Activated gamma-delta T cell treated with anti-CD3 and anti-CD28 coated beads, Interleukin-2, amount 50 U/mL, for 16 hours (primary cell): Measurements from ENCODE around the gene ASMTL.
A peak's percentile ranks its signal among the peaks of the same experiment; 100 is the strongest.
"Not testable (repeated sequence)": the region's sequence is repeated elsewhere in the genome, so short reads cannot be mapped to it uniquely, and the experiment has no call there.

ENCODE experiments used
- DNase-seq: peaks from one replicate; pipeline ENCODE4 v3.0.0-alpha.2; 2020; ENCODE audit warnings: low read depth

Gene ASMTL, protein sequence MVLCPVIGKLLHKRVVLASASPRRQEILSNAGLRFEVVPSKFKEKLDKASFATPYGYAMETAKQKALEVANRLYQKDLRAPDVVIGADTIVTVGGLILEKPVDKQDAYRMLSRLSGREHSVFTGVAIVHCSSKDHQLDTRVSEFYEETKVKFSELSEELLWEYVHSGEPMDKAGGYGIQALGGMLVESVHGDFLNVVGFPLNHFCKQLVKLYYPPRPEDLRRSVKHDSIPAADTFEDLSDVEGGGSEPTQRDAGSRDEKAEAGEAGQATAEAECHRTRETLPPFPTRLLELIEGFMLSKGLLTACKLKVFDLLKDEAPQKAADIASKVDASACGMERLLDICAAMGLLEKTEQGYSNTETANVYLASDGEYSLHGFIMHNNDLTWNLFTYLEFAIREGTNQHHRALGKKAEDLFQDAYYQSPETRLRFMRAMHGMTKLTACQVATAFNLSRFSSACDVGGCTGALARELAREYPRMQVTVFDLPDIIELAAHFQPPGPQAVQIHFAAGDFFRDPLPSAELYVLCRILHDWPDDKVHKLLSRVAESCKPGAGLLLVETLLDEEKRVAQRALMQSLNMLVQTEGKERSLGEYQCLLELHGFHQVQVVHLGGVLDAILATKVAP

DNA sequence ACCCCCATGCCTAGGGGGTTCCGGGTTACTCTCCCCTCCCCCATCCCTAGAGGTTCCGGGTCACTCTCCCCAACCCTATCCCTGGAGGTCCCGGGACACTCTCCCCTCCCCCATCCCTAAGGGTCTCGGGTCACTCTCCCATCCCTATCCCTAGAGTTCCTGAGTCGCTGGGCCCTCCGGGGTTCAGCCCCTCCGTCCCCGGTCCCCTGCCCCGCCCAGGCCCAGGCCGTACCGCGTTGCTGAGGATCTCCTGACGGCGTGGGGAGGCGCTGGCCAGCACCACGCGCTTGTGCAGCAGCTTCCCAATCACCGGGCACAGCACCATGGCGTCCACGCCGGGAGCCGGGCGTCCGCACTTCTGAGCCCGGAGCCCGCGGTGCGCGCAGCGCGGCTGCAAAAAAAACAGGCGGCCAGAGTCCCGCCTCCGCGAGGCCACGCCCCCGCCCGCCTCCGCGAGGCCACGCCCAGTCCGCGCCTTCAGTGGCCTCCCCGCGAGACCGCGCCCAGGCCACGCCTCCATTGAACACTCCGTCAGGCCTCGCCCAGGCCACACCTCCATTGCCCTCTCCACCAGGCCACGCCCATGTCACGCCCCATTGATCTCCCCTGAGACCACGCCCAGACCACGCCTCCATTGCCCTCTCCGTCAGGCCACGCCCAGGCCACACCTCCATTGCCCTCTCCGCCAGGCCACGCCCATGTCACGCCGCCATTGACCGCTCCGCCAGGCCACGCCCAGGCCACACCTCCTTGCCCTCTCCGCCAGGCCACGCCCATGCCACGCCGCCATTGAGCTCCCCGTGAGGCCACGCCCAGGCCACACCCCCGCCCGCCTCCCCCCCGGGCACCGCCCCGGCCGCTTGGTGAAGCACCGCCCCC lies at the start of gene ASMTL:
Gene ASMTL (minus strand): TSS at position 394 of the 879 bp plus-strand sequence. CDS start 69 bp downstream, at position 325.
- DNase-seq, result peak; percentile 100

DNA sequence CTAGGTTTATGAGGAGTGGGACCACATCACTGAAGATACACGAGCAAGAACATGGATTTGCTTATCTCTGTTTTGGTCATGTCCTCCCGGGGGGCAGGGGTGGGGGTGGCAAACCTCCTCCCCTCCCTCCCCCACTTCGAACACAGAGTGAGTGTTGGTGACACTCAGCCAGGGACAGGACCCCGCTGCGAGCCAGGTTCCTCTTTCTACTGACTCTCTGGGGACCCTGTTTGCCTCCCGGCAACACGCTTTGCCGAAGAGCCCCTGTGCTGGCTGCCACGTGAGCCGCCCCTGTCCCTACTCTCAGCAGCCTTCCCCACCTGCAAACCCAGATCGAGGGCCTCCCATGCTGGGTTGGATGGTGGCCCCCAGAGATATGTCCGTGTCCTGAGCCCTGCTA lies 49.5 kb upstream of the ASMTL start:
- no peak for DNase-seq

GRCh38 chrX:1500701-1501624 lies 48.3 kb upstream of the ASMTL start:
- DNase-seq, result no peak

DNA sequence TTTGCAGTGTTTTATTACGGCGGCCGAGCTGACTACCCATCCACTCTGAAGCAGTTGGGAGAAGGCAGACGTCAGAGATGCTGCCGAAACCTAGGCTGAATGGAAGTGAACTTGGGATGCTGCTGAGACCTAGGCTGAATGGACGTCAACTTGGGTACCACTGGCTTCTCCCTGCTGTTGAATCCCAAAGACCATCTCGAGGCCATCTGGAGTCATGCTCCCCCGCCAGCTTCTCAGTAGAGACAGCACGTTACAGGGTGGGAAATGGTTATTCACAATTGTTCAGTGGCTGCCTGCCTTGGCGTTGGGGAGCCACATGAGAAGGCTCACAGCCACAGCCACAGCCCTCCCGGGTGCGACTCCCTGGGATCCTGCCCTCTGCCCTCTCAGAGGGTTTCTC lies 43.4 kb upstream of the ASMTL start:
- DNase-seq, result no peak

- no peak for DNase-seq
Observed at GRCh38 chrX:1493877-1494510, 41.3 kb upstream of the ASMTL start.

DNA sequence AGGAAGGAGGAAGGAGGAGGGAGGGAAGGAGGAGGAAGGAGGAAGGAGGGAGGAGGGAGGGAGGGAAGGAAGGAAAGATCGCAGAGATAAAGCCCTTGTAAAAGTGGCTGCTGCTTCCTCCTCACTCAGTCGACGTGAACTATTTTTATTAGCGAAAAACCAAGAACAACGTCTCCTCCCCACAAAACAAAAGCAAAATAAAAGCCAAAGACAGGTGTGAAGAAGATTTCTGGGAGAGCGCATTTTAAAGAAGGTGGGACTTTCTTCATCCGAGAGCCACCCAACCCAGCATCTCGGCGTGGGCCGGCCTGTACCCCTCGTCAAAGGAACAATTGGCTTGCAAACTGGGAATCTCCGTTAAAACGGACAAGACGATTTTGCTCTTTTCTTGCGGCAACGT lies 40.7 kb upstream of the ASMTL start:
- no peak for DNase-seq

- DNase-seq, result no peak
Observed at GRCh38 chrX:1492421-1493012, 39.8 kb upstream of the ASMTL start.

- DNase-seq, result no peak
Observed at GRCh38 chrX:1491851-1492349, 39.2 kb upstream of the ASMTL start.

DNA sequence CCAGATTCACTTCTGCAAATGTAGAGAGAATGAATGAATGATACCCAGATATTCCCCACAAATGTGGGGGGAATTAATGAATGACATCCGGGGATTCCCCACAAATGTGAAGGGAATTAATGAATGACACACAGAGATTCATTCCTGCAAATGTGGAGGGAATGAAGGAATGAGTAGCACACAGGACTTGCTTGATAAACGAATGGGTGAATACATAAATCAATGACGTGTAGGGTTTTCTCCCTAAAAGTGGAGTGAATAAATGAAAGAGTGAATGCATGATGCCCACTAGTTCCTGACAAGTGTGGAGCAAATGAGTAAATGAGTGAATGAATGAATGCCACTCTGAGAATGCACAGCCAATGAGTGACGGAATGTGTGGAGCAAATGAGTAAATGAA lies 38.5 kb upstream of the ASMTL start:
- DNase-seq, result not testable (repeated sequence)

- DNase-seq, result not testable (repeated sequence)
Observed at GRCh38 chrX:1490723-1491122, 38.0 kb upstream of the ASMTL start.

- not testable (repeated sequence) for DNase-seq
Observed at GRCh38 chrX:1489354-1489753, 36.6 kb upstream of the ASMTL start.

GRCh38 chrX:1488745-1489144 lies 36.0 kb upstream of the ASMTL start:
- DNase-seq, result no peak

DNA sequence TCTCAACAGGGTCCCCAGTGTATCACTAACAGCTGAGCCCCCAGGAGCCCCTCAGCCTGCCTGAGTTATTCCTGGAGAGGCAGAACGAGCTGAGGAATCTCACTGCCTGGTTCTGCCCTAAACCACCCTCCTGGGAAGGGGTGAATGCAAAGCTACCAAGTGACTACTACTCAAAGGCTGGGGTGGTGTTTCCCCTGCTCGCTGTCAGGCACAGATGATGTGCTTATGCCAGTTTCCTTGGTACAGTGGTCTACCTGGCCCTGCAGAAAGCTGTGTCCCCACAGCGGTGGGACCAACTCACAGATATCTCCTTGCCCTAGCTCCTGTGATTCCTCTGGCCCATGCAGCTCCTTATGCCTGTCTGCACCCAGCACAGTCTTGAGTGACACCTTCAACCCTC lies 35.4 kb upstream of the ASMTL start:
- DNase-seq, result no peak

DNA sequence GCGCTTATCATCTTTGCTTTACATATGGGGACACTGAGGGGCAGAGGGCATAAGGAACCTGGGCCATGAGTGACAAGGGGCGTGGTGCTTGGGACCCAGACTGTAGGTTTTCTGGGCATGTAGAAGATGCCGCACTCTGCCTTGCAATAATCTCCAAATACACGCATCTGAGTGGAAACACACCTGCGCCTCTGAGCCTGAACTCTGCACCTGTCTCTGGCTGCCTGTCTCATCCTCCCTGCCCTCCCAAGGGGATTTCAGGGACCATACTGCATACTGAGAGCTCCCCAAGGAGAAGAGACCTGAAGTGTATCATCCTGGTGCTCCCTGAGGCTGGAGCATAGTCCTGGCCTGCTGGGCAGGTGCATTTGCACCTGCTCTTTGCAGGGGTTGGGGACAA lies 34.7 kb upstream of the ASMTL start:
- no peak for DNase-seq

DNA sequence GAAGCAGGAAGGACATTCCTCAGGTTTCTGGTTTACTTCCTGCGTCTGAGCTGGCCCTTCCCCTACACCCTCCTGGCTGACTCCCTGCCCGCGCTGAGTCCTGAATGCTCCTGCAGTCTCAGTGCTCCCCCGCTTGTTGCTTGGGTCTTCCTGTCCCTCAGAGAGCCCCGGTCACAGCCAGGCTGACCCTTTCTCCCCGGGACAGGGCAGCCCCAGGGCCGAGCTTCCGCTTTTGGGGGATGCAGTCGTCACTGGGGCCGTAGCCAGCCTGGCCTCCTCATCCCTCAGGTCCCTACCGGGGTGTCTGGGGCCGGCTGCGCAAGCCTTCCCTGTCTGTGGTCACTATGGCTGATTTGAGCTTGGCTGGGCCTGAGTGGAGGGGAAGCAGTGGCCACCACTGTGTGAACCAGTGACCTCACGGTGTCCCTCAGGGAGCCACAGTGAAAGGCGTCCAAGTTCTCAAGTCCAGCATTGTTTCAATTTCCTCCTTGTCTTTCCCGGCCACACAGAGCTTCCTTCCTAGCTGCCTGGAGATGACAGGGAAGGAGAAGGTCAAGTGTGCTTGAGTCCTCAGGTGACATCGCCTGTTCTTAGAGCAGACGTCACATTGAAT lies 34.1 kb upstream of the ASMTL start:
- DNase-seq, result no peak

GRCh38 chrX:1486177-1486576 lies 33.5 kb upstream of the ASMTL start:
- no peak for DNase-seq

- no peak for DNase-seq
Observed at GRCh38 chrX:1485033-1485432, 32.3 kb upstream of the ASMTL start.

GRCh38 chrX:1484638-1485019 lies 31.9 kb upstream of the ASMTL start:
- DNase-seq, result no peak

- DNase-seq, result no peak
Observed at GRCh38 chrX:1483843-1484637, 31.3 kb upstream of the ASMTL start.
